ENCODE results near the gene RHPN2.

The RHPN2 gene

GRCh38 chr19:32935629-32936028, 129.1 kb downstream of the RHPN2 start:
- TF ChIP-seq CTCF (IDR thresholded peaks at IDR 0.05; ENCODE audit: extremely low read depth, insufficient read depth, missing control alignments), result no peak
- DNase-seq (ENCODE audit: low spot score), result no peak
- in situ Hi-C loops (cut with MboI; ENCODE audit: low pct_unique_long_range_greater_than_20kb, low sequenced_read_pairs, unreplicated experiment), result no loop called here

- in situ Hi-C loops (cut with MboI; ENCODE audit: low pct_unique_long_range_greater_than_20kb, low sequenced_read_pairs, unreplicated experiment), result no loop called here
- DNase-seq (ENCODE audit: low spot score), result no peak
- TF ChIP-seq CTCF (IDR thresholded peaks at IDR 0.05; ENCODE audit: extremely low read depth, insufficient read depth, missing control alignments), result no peak
These were observed 131.1 kb downstream of the RHPN2 start for GRCh38 chr19:32933571-32933970.

GRCh38 chr19:32930567-32930966, 134.1 kb downstream of the RHPN2 start:
- no peak for DNase-seq (ENCODE audit: low spot score)
- TF ChIP-seq CTCF (IDR thresholded peaks at IDR 0.05; ENCODE audit: extremely low read depth, insufficient read depth, missing control alignments), result no peak
- in situ Hi-C loops (cut with MboI; ENCODE audit: low pct_unique_long_range_greater_than_20kb, low sequenced_read_pairs, unreplicated experiment), result no loop called here

- in situ Hi-C loops (cut with MboI; ENCODE audit: low pct_unique_long_range_greater_than_20kb, low sequenced_read_pairs, unreplicated experiment), result no loop called here
- no peak for TF ChIP-seq CTCF (IDR thresholded peaks at IDR 0.05; ENCODE audit: extremely low read depth, insufficient read depth, missing control alignments)
- no peak for DNase-seq (ENCODE audit: low spot score)
These were observed 135.9 kb downstream of the RHPN2 start for GRCh38 chr19:32928806-32929205.
